Measurements from ENCODE around the gene GNG13. TPM values are rescaled to one million over a fixed set of nuclear protein-coding genes. Genes with fewer than 3 reads are reported as not detected.
"Not testable (repeated sequence)": the region's sequence is repeated elsewhere in the genome, so short reads cannot be mapped to it uniquely, and the experiment has no call there.

GNG13 gene
- polyA plus RNA-seq, 6 donors from 2014 or later: not detected

GRCh38 chr16:761625-762513 is 38.7 kb downstream of the GNG13 start:
- no peaks in the 10 kb centered on the region for H3K36me3 Mint-ChIP-seq
- no peak overlapping the region for H3K27ac Mint-ChIP-seq
- peaks cover 0 to 3% (median 0%) of the 10 kb centered on the region in 3 donors for H3K4me1 Mint-ChIP-seq
- H3K27me3 Mint-ChIP-seq: peaks cover 6 to 19% (median 8%) of the 10 kb centered on the region in 3 donors
- H3K4me3 Mint-ChIP-seq: no peak overlapping the region
- DNase-seq (no peak), ATAC-seq (ENCODE audit: low read depth in 2 of 2) (no peak)
- peaks cover 0 to 4% (median 0%) of the 10 kb centered on the region in 7 donors for H3K9me3 Mint-ChIP-seq

DNA sequence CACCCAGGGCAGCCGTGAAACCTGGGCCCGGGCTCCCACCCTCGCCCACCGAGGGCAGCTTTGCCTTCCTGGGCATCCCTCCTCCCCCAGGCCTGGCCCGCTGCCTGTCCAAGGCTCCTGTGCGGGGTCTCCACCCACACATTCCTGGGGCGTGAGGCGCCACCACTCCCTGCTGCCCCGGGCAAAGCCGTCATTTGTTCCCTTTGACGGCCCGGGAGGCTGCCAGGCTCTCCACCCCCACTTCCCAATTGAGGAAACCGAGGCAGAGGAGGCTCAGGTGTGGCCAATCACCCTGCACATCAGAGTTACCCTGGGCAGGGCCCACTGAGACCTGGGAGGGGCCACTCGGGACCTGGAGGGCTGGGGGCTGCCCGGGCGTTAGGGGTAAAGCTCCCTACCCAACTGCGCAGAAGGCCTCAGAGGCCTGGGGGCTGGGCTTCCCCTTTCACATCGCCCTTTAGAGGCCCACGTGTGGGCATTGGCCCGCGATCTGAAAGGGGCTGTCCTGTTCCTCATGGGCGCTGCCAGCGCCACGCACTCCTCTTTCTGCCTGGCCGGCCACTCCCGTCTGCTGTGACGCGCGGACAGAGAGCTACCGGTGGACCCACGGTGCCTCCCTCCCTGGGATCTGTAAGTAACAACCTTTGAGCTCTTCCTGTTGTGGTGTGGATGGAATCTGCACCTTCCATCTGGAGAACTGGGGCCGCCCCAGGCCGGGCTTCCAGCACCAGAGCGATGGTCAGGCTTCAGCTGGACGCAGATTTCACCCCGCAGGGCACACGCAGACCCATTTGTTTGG is 39.8 kb downstream of the GNG13 start, which contains the start of gene MSLN:
MSLN (plus strand) TSS at position 190 of the 799 bp plus-strand sequence. CDS start 1,947 bp downstream, outside the sequence.
- no peaks in the 10 kb centered on the region for H3K36me3 Mint-ChIP-seq
- no peak for ATAC-seq (ENCODE audit: low read depth in 2 of 2)
- H3K4me3 Mint-ChIP-seq: no peak within 1 kb of the TSS
- H3K9me3 Mint-ChIP-seq: peaks cover 0 to 5% (median 0%) of the 10 kb centered on the region in 7 donors
- no peak within 1 kb of the TSS for H3K27ac Mint-ChIP-seq
- DNase-seq: no peak
- peaks cover 6 to 26% (median 8%) of the 10 kb centered on the region in 3 donors for H3K27me3 Mint-ChIP-seq
- peaks cover 0 to 5% (median 0%) of the 10 kb centered on the region in 3 donors for H3K4me1 Mint-ChIP-seq

DNA sequence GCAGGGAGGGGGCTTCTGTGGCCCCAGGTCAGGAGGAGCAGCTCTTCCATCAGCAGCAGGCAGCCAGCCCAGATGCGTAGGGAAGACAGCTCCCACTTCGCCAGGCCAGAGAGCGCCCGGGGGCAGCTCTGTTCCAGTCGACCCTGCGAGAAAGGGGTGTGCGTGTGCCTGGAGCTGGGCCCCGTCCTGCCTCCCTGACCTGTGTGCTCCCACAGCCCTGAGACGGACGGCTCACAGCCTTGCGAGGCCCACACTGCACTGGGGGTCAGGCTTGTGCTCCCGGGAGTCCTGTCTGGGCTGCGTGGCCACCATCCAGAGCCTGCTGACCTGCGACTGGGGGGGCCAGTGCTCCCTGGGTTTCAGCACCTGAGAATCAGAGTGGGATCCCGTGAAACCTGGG is 40.5 kb downstream of the GNG13 start:
- no peak for ATAC-seq (ENCODE audit: low read depth in 2 of 2)

DNA sequence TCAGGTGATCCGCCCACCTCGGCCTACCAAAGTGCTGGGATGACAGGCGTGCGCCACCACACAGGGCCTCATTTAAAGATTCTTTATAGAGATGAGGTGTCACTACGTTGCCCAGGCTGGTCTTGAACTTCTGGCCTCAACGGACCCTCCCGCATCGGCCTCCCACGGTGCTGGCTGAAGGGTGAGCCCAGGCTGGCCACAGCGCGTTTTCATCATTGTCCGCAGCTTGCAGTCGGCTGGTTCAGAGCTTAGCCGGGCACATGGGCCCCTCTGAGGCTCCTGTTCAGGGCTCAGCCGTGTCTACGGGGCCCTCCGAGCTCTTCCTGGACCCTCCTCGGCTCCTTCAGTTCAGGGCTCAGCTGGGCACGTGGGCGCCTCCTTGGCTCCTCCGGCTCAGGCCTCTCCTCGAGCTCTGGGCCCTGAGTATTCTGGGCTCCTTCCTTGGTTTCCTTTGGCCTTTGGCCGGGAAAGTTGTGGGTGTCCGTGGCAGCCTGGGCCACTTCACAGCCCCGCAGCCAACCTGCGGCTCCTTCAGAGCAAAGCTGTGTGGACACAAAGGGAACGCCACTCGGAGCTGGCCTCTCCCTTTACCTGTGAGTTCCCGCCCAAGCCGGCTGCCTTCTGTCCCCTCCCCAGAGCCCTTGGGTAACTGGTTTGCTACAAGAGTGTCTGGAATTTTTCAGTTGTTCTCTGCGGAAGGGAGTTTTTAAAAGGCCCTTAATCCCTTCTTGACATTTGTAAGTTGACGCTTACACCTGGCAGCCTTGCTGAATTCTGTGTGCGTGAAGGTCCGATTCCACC is 41.2 kb downstream of the GNG13 start:
- Mint-ChIP-seq H3K4me3 (no peak overlapping the region), H3K36me3 (no peaks in the 10 kb centered on the region), H3K27me3 (peaks cover 6 to 26% (median 8%) of the 10 kb centered on the region in 3 donors), H3K27ac (no peak overlapping the region), H3K4me1 (peaks cover 0 to 6% (median 4%) of the 10 kb centered on the region in 3 donors), H3K9me3 (peaks cover 0 to 5% (median 0%) of the 10 kb centered on the region in 7 donors)
- ATAC-seq (ENCODE audit: low read depth in 2 of 2) (no peak), DNase-seq (no peak)

More for the DNA sequence above, 40.5 kb downstream of the GNG13 start:
- H3K9me3 Mint-ChIP-seq: peaks cover 0 to 5% (median 0%) of the 10 kb centered on the region in 7 donors
- no peak for DNase-seq
- peaks cover 6 to 26% (median 8%) of the 10 kb centered on the region in 3 donors for H3K27me3 Mint-ChIP-seq
- no peak overlapping the region for H3K4me3 Mint-ChIP-seq
- peaks cover 0 to 6% (median 0%) of the 10 kb centered on the region in 3 donors for H3K4me1 Mint-ChIP-seq
- no peak overlapping the region for H3K27ac Mint-ChIP-seq
- no peaks in the 10 kb centered on the region for H3K36me3 Mint-ChIP-seq

DNA sequence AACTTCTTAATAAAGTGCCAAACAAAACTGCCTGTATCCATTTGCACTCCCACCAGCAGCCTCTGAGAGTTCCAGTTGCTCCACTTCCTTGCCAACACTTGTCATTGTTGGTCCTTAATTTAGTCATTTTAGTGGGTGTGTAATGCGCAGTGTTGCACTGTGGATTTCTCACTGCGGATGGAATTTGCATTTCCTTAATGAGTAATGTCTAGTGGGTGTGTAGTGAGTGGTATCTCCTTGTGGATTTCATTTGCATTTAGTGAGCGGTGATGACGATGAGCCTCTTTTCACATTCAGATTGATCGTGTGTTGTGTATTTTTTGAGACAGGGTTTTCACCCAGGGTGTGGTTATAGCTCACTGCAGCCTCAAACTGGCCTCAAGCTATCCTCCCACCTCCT is 44.1 kb downstream of the GNG13 start:
- Mint-ChIP-seq H3K4me3 (no peak overlapping the region), H3K4me1 (peaks cover 0 to 6% (median 4%) of the 10 kb centered on the region in 3 donors), H3K9me3 (peaks cover 0 to 5% (median 0%) of the 10 kb centered on the region in 7 donors), H3K27me3 (peaks cover 6 to 18% (median 8%) of the 10 kb centered on the region in 3 donors), H3K36me3 (no peaks in the 10 kb centered on the region), H3K27ac (no peak overlapping the region)
- ATAC-seq (ENCODE audit: low read depth in 2 of 2): no peak
- no peak for DNase-seq

GRCh38 chr16:754656-755055 is 45.9 kb downstream of the GNG13 start:
- ATAC-seq (ENCODE audit: low read depth in 2 of 2): peak; percentile 65 to 79
- H3K27me3 Mint-ChIP-seq: peaks cover 6 to 18% (median 8%) of the 10 kb centered on the region in 3 donors
- DNase-seq: no peak
- H3K36me3 Mint-ChIP-seq: no peaks in the 10 kb centered on the region
- peak overlapping the region in 1 of 6 donors; percentile 20 for H3K27ac Mint-ChIP-seq
- no peak overlapping the region for H3K4me3 Mint-ChIP-seq
- H3K9me3 Mint-ChIP-seq: peaks cover 0 to 5% (median 0%) of the 10 kb centered on the region in 7 donors
- peaks cover 0 to 6% (median 4%) of the 10 kb centered on the region in 3 donors for H3K4me1 Mint-ChIP-seq

DNA sequence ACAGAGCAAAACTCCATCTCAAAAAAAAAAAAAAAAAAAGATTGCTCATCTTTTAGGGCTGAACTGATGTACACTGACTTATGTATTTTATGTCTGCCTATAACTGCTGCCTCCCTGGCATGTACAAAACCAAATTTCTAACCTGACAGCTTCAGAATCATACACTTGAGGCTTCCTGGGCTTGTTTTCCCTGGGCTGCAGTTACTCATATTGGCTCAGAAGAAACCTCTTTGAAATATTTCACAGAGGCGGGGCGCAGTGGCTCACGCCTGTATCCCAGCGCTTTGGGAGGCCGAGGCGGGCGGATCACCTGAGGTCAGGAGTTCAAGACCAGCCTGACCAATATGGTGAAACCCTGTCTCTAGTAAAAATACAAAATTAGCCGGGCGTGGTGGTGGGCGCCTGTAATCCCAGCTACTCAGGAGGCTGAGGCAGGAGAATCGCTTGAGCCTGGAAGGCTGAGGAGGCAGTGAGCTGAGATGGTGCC is 46.4 kb downstream of the GNG13 start:
- not testable (repeated sequence) for DNase-seq; H3K4me1 Mint-ChIP-seq; H3K4me3 Mint-ChIP-seq; H3K9me3 Mint-ChIP-seq; H3K27ac Mint-ChIP-seq; H3K36me3 Mint-ChIP-seq; ATAC-seq (ENCODE audit: low read depth in 2 of 2)
- peaks cover 6 to 18% (median 8%) of the 10 kb centered on the region in 3 donors for H3K27me3 Mint-ChIP-seq

- H3K27ac Mint-ChIP-seq: no peak overlapping the region
- ATAC-seq (ENCODE audit: low read depth in 2 of 2) (no peak), DNase-seq (no peak)
- H3K4me3 Mint-ChIP-seq: no peak overlapping the region
- H3K9me3 Mint-ChIP-seq: peaks cover 0 to 3% (median 0%) of the 10 kb centered on the region in 7 donors
- peaks cover 0 to 4% (median 3%) of the 10 kb centered on the region in 3 donors for H3K4me1 Mint-ChIP-seq
- H3K36me3 Mint-ChIP-seq: no peaks in the 10 kb centered on the region
- H3K27me3 Mint-ChIP-seq: peaks cover 0 to 12% (median 0%) of the 10 kb centered on the region in 3 donors
Observed at GRCh38 chr16:752007-752312, 48.6 kb downstream of the GNG13 start.

DNA sequence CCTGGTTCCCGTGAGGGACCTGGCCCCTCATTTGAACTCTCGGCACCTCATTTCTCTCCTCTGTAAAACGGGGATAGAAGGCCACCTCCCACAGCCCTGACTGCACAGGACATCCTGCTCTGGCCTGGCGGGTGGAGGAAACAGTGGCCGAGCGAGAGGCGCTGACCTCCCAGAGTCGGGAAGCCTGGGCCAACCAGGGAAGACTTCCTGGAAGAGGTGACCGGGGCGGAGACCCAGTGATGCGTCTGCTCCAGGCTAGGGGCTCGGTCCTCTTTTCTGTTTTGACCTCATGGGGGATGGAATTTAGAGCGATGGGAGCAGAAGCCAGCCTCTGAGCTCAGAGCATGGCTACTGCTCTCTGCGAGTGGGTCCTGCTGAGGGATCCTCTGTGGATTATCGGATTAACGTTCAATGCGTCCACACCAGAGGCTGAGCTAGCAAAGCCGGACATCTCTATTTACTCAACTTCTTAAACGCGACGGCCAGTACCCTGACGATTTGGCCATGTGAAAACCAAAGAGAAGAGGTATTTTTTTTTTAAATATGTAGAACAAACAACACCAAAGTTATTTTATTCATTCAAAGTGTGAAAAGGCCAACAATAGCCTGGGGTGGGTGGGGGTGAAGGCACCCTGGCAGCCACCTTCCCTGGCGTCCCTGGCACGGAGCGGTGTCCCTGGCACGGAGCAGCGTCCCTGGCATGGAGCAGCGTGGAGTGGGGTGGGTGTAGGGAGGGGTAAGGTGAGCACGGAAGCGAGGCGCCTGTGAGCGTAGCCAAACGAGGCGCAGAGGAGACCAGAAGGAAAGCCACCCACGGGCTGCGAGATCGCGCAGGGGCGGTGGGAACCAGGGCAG is 49.2 kb downstream of the GNG13 start:
- DNase-seq: no peak
- Mint-ChIP-seq H3K27me3 (peaks cover 0 to 7% (median 0%) of the 10 kb centered on the region in 3 donors), H3K9me3 (peaks cover 0 to 1% (median 0%) of the 10 kb centered on the region in 7 donors), H3K4me3 (no peak overlapping the region), H3K27ac (peak overlapping the region in 1 of 6 donors; percentile 85), H3K4me1 (peaks cover 0 to 4% (median 3%) of the 10 kb centered on the region in 3 donors), H3K36me3 (no peaks in the 10 kb centered on the region)
- ATAC-seq (ENCODE audit: low read depth in 2 of 2): no peak

DNA sequence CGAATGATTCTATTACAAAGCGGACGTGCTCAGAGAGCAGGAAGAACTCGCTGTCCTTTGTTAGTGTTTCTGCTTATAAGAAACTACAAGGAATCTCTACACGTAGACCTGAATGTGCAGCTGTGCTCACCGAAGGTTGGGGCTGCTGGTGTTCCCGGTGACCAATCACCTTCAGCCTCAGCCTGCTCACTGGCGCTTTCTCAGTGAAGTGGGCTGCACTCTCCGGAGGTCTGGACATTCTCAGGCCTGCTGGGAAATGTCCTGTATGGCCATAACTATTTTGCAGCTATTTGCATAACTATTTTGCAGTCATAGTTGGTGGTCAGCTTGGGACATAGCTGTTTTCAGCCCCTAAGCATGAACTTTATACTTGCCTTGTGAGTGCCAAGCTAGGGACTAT is 50.0 kb downstream of the GNG13 start:
- Mint-ChIP-seq H3K27ac (no peak overlapping the region), H3K4me1 (peaks cover 0 to 4% (median 0%) of the 10 kb centered on the region in 3 donors), H3K36me3 (no peaks in the 10 kb centered on the region), H3K9me3 (no peaks in the 10 kb centered on the region), H3K27me3 (peaks cover 0 to 4% (median 0%) of the 10 kb centered on the region in 3 donors), H3K4me3 (no peak overlapping the region)
- DNase-seq: no peak
- ATAC-seq (ENCODE audit: low read depth in 2 of 2): no peak

DNA sequence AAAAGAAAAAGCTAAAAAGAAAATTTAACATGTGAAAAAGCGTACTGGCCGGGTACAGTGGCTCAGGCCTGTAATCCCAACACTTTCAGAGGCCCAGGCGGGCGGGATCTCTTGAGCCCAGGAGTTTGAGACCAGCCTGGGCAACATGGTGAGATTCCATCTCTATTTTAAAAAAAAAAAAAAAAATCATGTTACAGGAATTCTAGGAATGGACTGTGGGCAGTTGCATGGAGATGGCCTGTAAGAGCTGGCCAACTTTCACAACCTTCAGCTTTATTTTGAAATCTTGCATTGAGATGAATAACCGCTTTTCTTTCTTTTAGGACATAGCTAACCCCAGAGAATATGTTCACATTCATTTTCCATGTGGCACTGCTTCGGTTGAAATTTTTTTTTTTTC is 51.5 kb downstream of the GNG13 start:
- H3K4me3 Mint-ChIP-seq: no peak overlapping the region
- H3K4me1 Mint-ChIP-seq: no peaks in the 10 kb centered on the region
- H3K9me3 Mint-ChIP-seq: no peaks in the 10 kb centered on the region
- H3K36me3 Mint-ChIP-seq: no peaks in the 10 kb centered on the region
- H3K27ac Mint-ChIP-seq: no peak overlapping the region
- ATAC-seq (ENCODE audit: low read depth in 2 of 2) (no peak), DNase-seq (no peak)
- peaks cover 0 to 4% (median 0%) of the 10 kb centered on the region in 3 donors for H3K27me3 Mint-ChIP-seq
